PC-3 (cell line): ENCODE results near the gene ABCC3. TPM values are rescaled to one million over a fixed set of nuclear protein-coding genes. Genes with fewer than 3 reads are reported as not detected.
A peak's percentile ranks its signal among the peaks of the same experiment; 100 is the strongest.

ENCODE experiments used
- ATAC-seq: fragments of 200-7000 bp; cut with Tn5 transposase; 2 replicates; pipeline ENCODE4 v1.9.1; 2020; ENCODE audit warnings: mild to moderate bottlenecking, moderate library complexity
- BruUV-seq: library from RNA; stranded (reverse); fragments of 400-500 nt; replicated peaks from 2 replicates; lab custom pipeline; 2021; lab: Mats Ljungman, UMichigan
- CTCF ChIA-PET: fragments of 300-600 bp; sonication (Branson Sonifier 250); formaldehyde crosslinking; loops from one replicate; lab custom pipeline; 2022; ENCODE audit warnings: antibody characterized with exemption; lab: Charles Lee
- POLR2A ChIA-PET: fragments of 300-600 bp; sonication (Branson Sonifier 250); formaldehyde crosslinking; loops from one replicate; lab custom pipeline; 2022; ENCODE audit warnings: antibody characterized with exemption; ENCODE audit not compliant: unreplicated experiment; lab: Charles Lee
- DNase-seq: peaks from one replicate; pipeline ENCODE4 v3.0.0-alpha.2; 2015
- H2AFZ ChIP-seq: fragments of 300-600 bp; sonication (generic); 2 replicates; pipeline ENCODE4 v1.6.0; 2016; ENCODE audit warnings: antibody characterized with exemption, low read length
- H3F3A ChIP-seq: fragments of 300-600 bp; sonication (generic); one replicate; pipeline ENCODE4 v1.6.0; 2017; ENCODE audit warnings: antibody characterized with exemption, low read length, control low read depth, mild to moderate bottlenecking; ENCODE audit not compliant: unreplicated experiment
- H3K27ac ChIP-seq: fragments of 300-600 bp; sonication (generic); 2 replicates; pipeline ENCODE4 v1.5.1; 2016; ENCODE audit warnings: mild to moderate bottlenecking, low read length
- H3K27me3 ChIP-seq: fragments of 300-600 bp; sonication (generic); 2 replicates; pipeline ENCODE4 v1.6.1; 2016; ENCODE audit warnings: low read length, mixed read lengths
- H3K36me3 ChIP-seq: fragments of 300-600 bp; sonication (generic); 2 replicates; pipeline ENCODE4 v1.6.1; 2016; ENCODE audit warnings: low read depth, mixed run types, low read length, mixed read lengths
- H3K4me1 ChIP-seq: fragments of 300-600 bp; sonication (generic); 2 replicates; pipeline ENCODE4 v1.5.1; 2016; ENCODE audit warnings: low read length; ENCODE audit not compliant: insufficient read depth
- H3K4me2 ChIP-seq: fragments of 300-600 bp; sonication (generic); 2 replicates; pipeline ENCODE4 v1.6.0; 2016; ENCODE audit warnings: low read length
- H3K4me3 ChIP-seq: fragments of 300-600 bp; sonication (generic); 2 replicates; pipeline ENCODE4 v1.5.1; 2016; ENCODE audit warnings: mild to moderate bottlenecking, low read length, mixed read lengths
- H3K79me2 ChIP-seq: fragments of 300-600 bp; sonication (generic); 2 replicates; pipeline ENCODE4 v1.6.1; 2017; ENCODE audit warnings: low read length, mixed read lengths
- H3K9ac ChIP-seq: fragments of 300-600 bp; sonication (generic); 2 replicates; pipeline ENCODE4 v1.6.0; 2016; ENCODE audit warnings: mild to moderate bottlenecking, low read length
- H3K9me2 ChIP-seq: fragments of 300-600 bp; sonication (generic); replicated peaks from 2 replicates; pipeline ENCODE4 v1.6.1; 2016; ENCODE audit warnings: mixed run types, low read length, mixed read lengths
- H3K9me3 ChIP-seq: fragments of 300-600 bp; sonication (generic); 2 replicates; pipeline ENCODE4 v1.6.1; 2016; ENCODE audit warnings: low read length, mixed read lengths
- H4K20me1 ChIP-seq: fragments of 300-600 bp; sonication (generic); 2 replicates; pipeline ENCODE4 v1.6.1; 2016; ENCODE audit warnings: low read length, mixed read lengths
- EZH2 ChIP-seq: fragments of 300-600 bp; sonication (generic); IDR thresholded peaks from one replicate; pipeline ENCODE4 v1.6.1; 2017; ENCODE audit warnings: antibody characterized with exemption, mild to moderate bottlenecking, low read length; ENCODE audit not compliant: unreplicated experiment
- EZH2phosphoT487 ChIP-seq: fragments of 300-600 bp; sonication (generic); IDR thresholded peaks from 2 replicates; pipeline ENCODE4 v1.6.1; 2018; ENCODE audit warnings: mild to moderate bottlenecking, antibody characterized with exemption, low read length, borderline replicate concordance
- intact Hi-C: fragments of 100-400 bp; cut with micrococcal nuclease; formaldehyde crosslinking; loops from 2 replicates; pipeline ENCODE4 v1.9.0; 2023
- total RNA-seq: library from RNA; depleted of rRNA; stranded (reverse); fragments of >200 nt; gene quantifications from 2 replicates; pipeline ENCODE4 v1.2.3, GENCODE V29; 2014
- TF ChIP-seq, protein P1 (sequence below): fragments of 300-600 bp; sonication (generic); conservative IDR thresholded peaks from 2 replicates; pipeline ENCODE4 v1.5.1; 2017; ENCODE audit warnings: antibody characterized with exemption, low read depth, mild to moderate bottlenecking, low read length

The ABCC3 gene
- total RNA-seq, 1 experiment from 2014 or later: 50.2 TPM

DNA sequence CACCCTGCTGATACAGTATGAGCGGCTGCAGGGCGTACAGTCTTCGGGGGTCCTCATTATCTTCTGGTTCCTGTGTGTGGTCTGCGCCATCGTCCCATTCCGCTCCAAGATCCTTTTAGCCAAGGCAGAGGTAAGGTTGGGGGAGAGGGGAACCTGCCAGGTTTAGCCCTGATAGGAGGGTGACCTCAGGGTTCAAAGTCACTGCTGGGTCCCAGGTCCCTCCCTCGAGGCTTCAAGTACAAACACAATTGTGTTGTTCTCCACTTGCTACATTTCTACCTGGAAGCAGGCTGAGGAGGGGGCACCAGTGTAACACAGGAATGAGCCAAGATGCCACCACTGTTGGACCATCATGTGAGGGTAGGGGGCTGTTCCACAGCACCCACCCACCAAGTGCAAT lies 22.4 kb downstream of the ABCC3 start:
- ChIA-PET POLR2A (no interaction called here), CTCF (no interaction called here)
- Histone ChIP-seq H3K9me3 (no peaks in the 10 kb centered on the region), H3K9me2 (no peaks in the 10 kb centered on the region), H4K20me1 (no peaks in the 10 kb centered on the region), H3K4me3 (no peak overlapping the region), H3K36me3 (peaks cover 4% of the 10 kb centered on the region; the same call in 1 of the 2 replicates), H3K79me2 (no peaks in the 10 kb centered on the region), H3K9ac (no peak overlapping the region), H3K4me2 (no peak overlapping the region), H2AFZ (no peak overlapping the region), H3K27ac (no peak overlapping the region), H3F3A (no peaks in the 10 kb centered on the region), H3K4me1 (peaks cover 25% of the 10 kb centered on the region), H3K27me3 (no peaks in the 10 kb centered on the region)
- intact Hi-C loops: no loop called here
- TF ChIP-seq EZH2 (no peak), EZH2phosphoT487 (no peak)
- TF ChIP-seq, protein P1, sequence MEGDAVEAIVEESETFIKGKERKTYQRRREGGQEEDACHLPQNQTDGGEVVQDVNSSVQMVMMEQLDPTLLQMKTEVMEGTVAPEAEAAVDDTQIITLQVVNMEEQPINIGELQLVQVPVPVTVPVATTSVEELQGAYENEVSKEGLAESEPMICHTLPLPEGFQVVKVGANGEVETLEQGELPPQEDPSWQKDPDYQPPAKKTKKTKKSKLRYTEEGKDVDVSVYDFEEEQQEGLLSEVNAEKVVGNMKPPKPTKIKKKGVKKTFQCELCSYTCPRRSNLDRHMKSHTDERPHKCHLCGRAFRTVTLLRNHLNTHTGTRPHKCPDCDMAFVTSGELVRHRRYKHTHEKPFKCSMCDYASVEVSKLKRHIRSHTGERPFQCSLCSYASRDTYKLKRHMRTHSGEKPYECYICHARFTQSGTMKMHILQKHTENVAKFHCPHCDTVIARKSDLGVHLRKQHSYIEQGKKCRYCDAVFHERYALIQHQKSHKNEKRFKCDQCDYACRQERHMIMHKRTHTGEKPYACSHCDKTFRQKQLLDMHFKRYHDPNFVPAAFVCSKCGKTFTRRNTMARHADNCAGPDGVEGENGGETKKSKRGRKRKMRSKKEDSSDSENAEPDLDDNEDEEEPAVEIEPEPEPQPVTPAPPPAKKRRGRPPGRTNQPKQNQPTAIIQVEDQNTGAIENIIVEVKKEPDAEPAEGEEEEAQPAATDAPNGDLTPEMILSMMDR: no peak
- DNase-seq (no peak), ATAC-seq (no peak)
- BruUV-seq: TSS peak; percentile 3

DNA sequence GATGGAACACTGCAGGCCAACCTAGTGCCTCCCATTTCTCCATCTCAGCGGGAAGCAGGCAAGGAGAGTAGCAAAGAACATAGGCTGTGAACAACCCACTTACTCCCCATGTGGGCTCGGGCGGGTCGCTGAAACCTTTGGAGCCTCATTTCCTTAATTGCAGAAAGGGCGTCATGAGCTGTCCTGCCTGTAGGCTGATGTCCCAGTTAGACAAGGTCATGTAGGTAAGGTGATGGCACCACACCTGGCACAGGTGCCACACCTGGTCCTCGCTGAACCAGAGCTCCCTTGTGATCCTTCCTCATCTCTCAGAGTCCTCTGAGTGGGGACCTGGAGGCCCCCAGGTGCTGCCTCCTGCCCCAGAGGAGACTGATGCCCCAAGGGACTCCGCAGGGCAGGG lies 22.9 kb downstream of the ABCC3 start:
- Histone ChIP-seq H3K4me1 (peaks cover 31% of the 10 kb centered on the region), H3K36me3 (peaks cover 2% of the 10 kb centered on the region; the same call in 1 of the 2 replicates), H3K27ac (no peak overlapping the region), H3K9me2 (no peaks in the 10 kb centered on the region), H3K27me3 (no peaks in the 10 kb centered on the region), H3K9ac (no peak overlapping the region), H3F3A (no peaks in the 10 kb centered on the region), H2AFZ (no peak overlapping the region), H3K9me3 (no peaks in the 10 kb centered on the region), H3K4me3 (no peak overlapping the region), H4K20me1 (no peaks in the 10 kb centered on the region), H3K79me2 (no peaks in the 10 kb centered on the region), H3K4me2 (no peak overlapping the region)
- TF ChIP-seq EZH2 (no peak), EZH2phosphoT487 (no peak)
- TF ChIP-seq, protein P1: no peak
- POLR2A ChIA-PET: no interaction called here
- intact Hi-C loops: no loop called here
- ATAC-seq: no peak
- CTCF ChIA-PET: no interaction called here
- no peak for DNase-seq
- no TSS peak for BruUV-seq

DNA sequence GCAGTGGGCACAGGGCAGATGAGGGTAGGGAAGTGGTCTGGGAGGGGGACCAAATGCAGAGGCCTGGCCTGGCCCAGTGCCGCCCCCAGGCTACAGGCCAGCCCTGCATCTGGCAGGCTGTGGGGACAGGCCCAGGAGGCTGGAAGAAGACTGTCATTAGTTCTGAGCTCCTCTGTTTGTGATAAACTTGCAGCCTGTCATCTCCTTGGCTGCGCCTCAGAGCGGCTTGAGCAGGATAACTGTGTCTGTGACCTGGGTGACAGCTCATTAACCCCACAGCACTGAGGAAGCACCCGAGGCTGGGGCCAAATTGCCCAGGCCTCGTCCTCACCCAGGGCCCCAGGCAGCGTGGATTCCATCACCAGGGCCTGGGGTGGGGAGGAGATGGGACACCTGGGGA lies 23.9 kb downstream of the ABCC3 start:
- Histone ChIP-seq H3K9ac (no peak overlapping the region), H3K9me2 (no peaks in the 10 kb centered on the region), H3K4me3 (no peak overlapping the region), H3K27ac (no peak overlapping the region), H3K27me3 (no peaks in the 10 kb centered on the region), H2AFZ (no peak overlapping the region), H3F3A (no peaks in the 10 kb centered on the region), H3K4me2 (no peak overlapping the region), H3K9me3 (no peaks in the 10 kb centered on the region), H3K4me1 (peaks cover 37% of the 10 kb centered on the region), H3K36me3 (no peaks in the 10 kb centered on the region; the same call in 1 of the 2 replicates), H3K79me2 (no peaks in the 10 kb centered on the region), H4K20me1 (no peaks in the 10 kb centered on the region)
- intact Hi-C loops: no loop called here
- DNase-seq (no peak), ATAC-seq (no peak)
- BruUV-seq: no TSS peak
- POLR2A ChIA-PET: no interaction called here
- TF ChIP-seq, protein P1: no peak
- TF ChIP-seq EZH2 (no peak), EZH2phosphoT487 (no peak)
- CTCF ChIA-PET: no interaction called here
